GM19468 (cell line): ENCODE measurements around the gene PRSS36.
A peak's percentile ranks its signal among the peaks of the same experiment; 100 is the strongest.
"Not testable (repeated sequence)": the region's sequence is repeated elsewhere in the genome, so short reads cannot be mapped to it uniquely, and the experiment has no call there.

ENCODE experiments used
- ATAC-seq: cut with Tn5 transposase; IDR thresholded peaks from one replicate; pipeline ENCODE4 v1.9.1; 2021; ENCODE audit warnings: mild to moderate bottlenecking, moderate library complexity, moderate number of reproducible peaks; ENCODE audit not compliant: unreplicated experiment; ENCODE audit errors: extremely low read depth

The PRSS36 gene

DNA sequence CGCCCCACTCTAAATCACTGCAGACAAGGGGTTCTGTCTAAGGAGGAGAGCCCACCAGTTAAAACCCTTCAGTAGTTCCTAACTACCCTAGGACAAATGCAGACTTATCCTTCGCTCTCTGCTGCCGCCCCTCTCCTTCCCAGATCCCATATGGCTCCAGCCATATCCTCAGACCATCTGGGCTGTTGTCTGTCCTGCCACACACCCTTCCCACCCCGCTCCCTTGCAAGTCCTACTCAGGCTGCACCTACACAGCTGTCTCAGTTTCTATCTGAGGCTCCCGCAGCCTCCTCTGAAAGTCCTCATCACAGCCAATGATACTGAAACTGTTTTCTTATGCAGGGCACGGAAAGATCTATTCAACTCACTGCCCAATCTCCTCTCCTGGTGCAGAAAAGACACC, 42.4 kb downstream of the PRSS36 start:
- no peak for ATAC-seq

GRCh38 chr16:31106509-31107464, 43.1 kb downstream of the PRSS36 start:
- ATAC-seq: no peak

- ATAC-seq: no peak
Measured at GRCh38 chr16:31105677-31106213, 44.1 kb downstream of the PRSS36 start.

- not testable (repeated sequence) for ATAC-seq
Measured at GRCh38 chr16:31100876-31101641, 48.8 kb downstream of the PRSS36 start.

DNA sequence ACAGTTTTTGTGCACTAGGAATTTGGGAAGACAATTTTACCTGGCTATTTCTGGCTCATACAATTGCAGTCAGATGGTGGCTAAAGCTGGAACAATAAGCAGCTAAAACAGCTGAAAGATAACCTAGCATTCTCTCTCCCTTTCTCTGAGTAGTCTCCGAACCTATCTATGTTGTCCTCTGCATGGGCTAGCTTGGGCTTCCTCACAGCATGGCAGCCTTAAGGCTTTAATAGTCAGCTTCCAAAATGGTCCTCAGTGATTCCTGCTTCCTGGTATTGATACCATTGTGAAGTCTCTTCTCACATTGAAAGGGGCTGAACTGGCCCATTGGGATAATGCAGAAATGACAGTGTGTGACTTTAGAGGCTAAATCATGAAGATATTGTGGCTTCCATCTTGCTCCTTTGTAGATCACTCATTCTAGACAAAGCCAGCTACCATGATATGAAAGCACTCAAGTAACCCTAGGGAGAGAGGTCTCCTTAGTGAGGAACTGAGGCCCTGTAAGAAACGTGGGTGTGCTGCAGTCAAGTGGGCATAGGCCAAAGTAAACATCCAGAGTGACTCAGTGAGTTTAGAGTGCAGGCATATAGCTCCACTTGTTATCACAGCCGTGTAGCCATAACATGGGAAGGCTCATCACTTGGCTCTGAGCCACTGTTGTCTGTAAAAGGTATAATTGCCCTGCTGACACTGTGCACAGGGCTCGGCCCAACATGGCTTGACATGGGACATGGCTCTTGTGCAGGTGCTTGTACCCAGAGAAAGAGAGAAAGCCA, 49.8 kb downstream of the PRSS36 start:
- ATAC-seq: no peak

- peak; percentile 60 for ATAC-seq
Measured at GRCh38 chr16:31094424-31095120, 55.3 kb downstream of the PRSS36 start, which contains the start of gene VKORC1. Gene VKORC1, minus strand, starts transcription at chr16:31094797. Its CDS starts 68 bp downstream, at chr16:31094729.

GRCh38 chr16:31094088-31094423, 55.8 kb downstream of the PRSS36 start:
- ATAC-seq: no peak

- no peak for ATAC-seq
Measured at GRCh38 chr16:31093132-31093703, 56.6 kb downstream of the PRSS36 start.

- no peak for ATAC-seq
Measured at GRCh38 chr16:31092330-31092729, 57.5 kb downstream of the PRSS36 start.

DNA sequence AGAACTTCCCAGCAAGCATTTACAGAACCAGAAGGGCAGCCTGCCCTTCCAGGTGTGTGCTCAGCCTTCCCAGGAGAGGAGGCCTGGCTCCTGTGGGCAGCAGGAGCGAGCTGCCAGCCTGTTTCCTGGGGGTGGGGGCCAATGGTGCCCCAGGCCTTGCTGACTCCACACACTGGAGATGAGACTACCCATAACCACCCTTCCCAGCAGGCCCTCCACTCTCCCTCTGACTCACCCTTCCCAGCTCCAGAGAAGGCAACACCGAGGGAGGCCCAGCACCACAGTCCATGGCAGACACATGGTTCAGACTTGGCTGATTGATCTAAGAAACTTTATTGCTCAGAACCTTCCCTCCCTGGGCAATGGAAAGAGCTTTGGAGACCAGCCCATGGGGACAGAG, 59.3 kb downstream of the PRSS36 start:
- ATAC-seq: no peak

- ATAC-seq: no peak
Measured at GRCh38 chr16:31089199-31089598, 60.7 kb downstream of the PRSS36 start.
